Mesodermal cell (in vitro differentiated cells): ENCODE data around the gene VRK3.
A peak's percentile ranks its signal among the peaks of the same experiment; 100 is the strongest.

Experiments
- H3K27ac ChIP-seq: 2 replicates; pipeline ENCODE4 v1.7.0; 2013; ENCODE audit warnings: mild to moderate bottlenecking, low read depth, low read length, moderate library complexity; ENCODE audit not compliant: severe bottlenecking
- H3K36me3 ChIP-seq: 2 replicates; pipeline ENCODE4 v1.7.1; 2013; ENCODE audit warnings: mild to moderate bottlenecking, low read length, moderate library complexity; ENCODE audit not compliant: control insufficient read depth, insufficient read depth
- H3K4me1 ChIP-seq: one replicate; pipeline ENCODE4 v1.7.1; 2013; ENCODE audit warnings: mild to moderate bottlenecking, low read length; ENCODE audit not compliant: insufficient read depth, control insufficient read depth, poor library complexity, severe bottlenecking
- H3K4me3 ChIP-seq: 2 replicates; pipeline ENCODE4 v1.7.0; 2013; ENCODE audit warnings: low read length, control low read depth, mild to moderate bottlenecking; ENCODE audit not compliant: insufficient read depth, poor library complexity, severe bottlenecking; ENCODE audit errors: extremely low read depth
- H3K9me3 ChIP-seq: 2 replicates; pipeline ENCODE4 v1.7.1; 2013; ENCODE audit warnings: mild to moderate bottlenecking, low read length, moderate library complexity; ENCODE audit not compliant: control insufficient read depth
- WGBS, 2 experiments: methylation state at CpG; one replicate each; pipeline ENCODE4 v1.1.5; 2013; ENCODE audit warnings: missing lambda C conversion rate in 2 of 2; ENCODE audit not compliant: insufficient coverage in 2 of 2; 5-methylcytosine and 5-hydroxymethylcytosine counted together

Gene VRK3

GRCh38 chr19:50003810-50004419 lies 21.3 kb downstream of the VRK3 start:
- no peak overlapping the region for H3K4me3 ChIP-seq
- peaks cover 8% of the 10 kb centered on the region for H3K4me1 ChIP-seq
- WGBS, 2 experiments: 95% methylated on average over 8 to 9 of the region's 11 CpGs
- no peaks in the 10 kb centered on the region for H3K9me3 ChIP-seq
- peaks cover 72% of the 10 kb centered on the region for H3K36me3 ChIP-seq
- peak overlapping the region; percentile 74 for H3K27ac ChIP-seq

GRCh38 chr19:50003254-50003788 lies 21.9 kb downstream of the VRK3 start:
- no peak overlapping the region for H3K27ac ChIP-seq
- H3K4me3 ChIP-seq: no peak overlapping the region
- 94 to 96% methylated on average over 16 to 17 of the region's 17 CpGs for WGBS, 2 experiments
- H3K9me3 ChIP-seq: no peaks in the 10 kb centered on the region
- peaks cover 8% of the 10 kb centered on the region for H3K4me1 ChIP-seq
- H3K36me3 ChIP-seq: peaks cover 77% of the 10 kb centered on the region

DNA sequence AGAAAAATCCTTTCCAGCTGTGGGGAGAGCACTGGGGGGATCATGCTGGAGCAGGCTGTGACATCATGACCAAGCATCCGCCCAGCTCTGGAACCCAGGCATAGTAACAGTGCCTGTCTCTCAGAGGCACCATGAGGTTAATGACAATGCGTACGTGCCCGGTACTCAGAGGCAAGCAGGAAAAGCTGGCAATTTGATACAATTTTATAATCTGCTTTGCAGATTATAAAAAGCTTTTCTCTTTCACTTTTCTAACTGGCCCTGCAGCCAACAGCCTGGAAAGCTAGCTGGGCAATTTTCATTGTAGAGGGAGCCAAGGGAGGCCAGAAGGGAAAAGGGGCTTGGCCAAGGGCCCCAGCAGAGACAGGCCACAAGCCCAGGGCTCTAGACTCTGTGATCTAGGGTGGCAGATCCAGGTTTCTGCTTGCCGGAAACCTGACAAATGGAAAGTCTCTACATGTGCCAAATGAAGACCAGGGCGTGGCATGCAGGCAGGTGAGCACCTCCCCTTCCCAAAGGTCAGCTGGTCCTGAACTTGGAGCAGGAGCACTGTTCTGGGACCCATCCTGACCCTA lies 22.7 kb downstream of the VRK3 start:
- no peaks in the 10 kb centered on the region for H3K9me3 ChIP-seq
- H3K4me1 ChIP-seq: peaks cover 8% of the 10 kb centered on the region
- H3K27ac ChIP-seq: no peak overlapping the region
- 84 to 92% methylated on average over 3 to 6 of the region's 6 CpGs for WGBS, 2 experiments
- peaks cover 75% of the 10 kb centered on the region for H3K36me3 ChIP-seq
- H3K4me3 ChIP-seq: no peak overlapping the region

- Histone ChIP-seq H3K27ac (no peak overlapping the region), H3K9me3 (no peaks in the 10 kb centered on the region), H3K4me1 (peaks cover 8% of the 10 kb centered on the region), H3K4me3 (no peak overlapping the region), H3K36me3 (peaks cover 75% of the 10 kb centered on the region)
- 94 to 100% methylated on average over 7 of the region's 8 CpGs for WGBS, 2 experiments
Observed at GRCh38 chr19:50001775-50002174, 23.4 kb downstream of the VRK3 start.

- 93 to 98% methylated on average over 14 to 16 of the region's 16 CpGs for WGBS, 2 experiments
- H3K9me3 ChIP-seq: no peaks in the 10 kb centered on the region
- peaks cover 8% of the 10 kb centered on the region for H3K4me1 ChIP-seq
- H3K4me3 ChIP-seq: no peak overlapping the region
- H3K27ac ChIP-seq: no peak overlapping the region
- peaks cover 72% of the 10 kb centered on the region for H3K36me3 ChIP-seq
Observed at GRCh38 chr19:50000841-50001557, 24.2 kb downstream of the VRK3 start.

GRCh38 chr19:50000038-50000840 lies 24.9 kb downstream of the VRK3 start:
- H3K36me3 ChIP-seq: peaks cover 71% of the 10 kb centered on the region
- H3K4me3 ChIP-seq: no peak overlapping the region
- H3K9me3 ChIP-seq: no peaks in the 10 kb centered on the region
- peaks cover 8% of the 10 kb centered on the region for H3K4me1 ChIP-seq
- H3K27ac ChIP-seq: no peak overlapping the region
- WGBS, 2 experiments: 89 to 93% methylated on average over 17 to 18 of the region's 20 CpGs

DNA sequence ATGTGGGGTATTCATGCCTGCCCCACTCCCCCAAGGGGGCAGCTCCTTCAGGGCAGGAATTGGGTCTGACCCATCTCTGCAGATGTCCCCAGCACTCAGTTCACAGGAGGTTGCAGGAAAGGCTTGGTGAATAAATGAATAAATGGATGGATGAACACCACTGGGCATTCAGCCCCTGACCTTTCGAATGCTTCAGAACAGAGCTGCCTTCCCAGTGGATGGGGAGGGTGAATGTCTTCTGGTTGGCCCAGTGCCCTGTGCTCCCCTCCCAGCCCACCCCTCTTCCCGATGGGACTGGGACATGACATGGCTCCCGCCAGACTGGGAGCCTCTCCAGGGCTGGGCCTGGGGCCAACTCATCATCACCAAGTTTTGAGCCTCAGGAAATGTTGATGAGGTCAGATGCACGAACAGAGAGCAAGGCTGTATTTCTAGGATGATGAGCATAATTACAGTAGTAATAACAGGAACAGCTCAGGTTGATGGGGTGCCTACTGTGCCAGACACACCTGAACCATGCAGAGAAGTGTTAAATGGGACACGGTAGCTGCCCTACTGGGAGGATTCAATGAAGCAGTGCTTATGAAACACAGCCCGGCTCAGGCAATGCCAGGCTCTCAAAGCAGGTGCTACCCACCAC lies 25.7 kb downstream of the VRK3 start:
- Histone ChIP-seq H3K9me3 (no peaks in the 10 kb centered on the region), H3K27ac (no peak overlapping the region), H3K36me3 (peaks cover 71% of the 10 kb centered on the region), H3K4me3 (no peak overlapping the region), H3K4me1 (peaks cover 5% of the 10 kb centered on the region)
- 88 to 100% methylated on average over 3 to 5 of the region's 6 CpGs for WGBS, 2 experiments

DNA sequence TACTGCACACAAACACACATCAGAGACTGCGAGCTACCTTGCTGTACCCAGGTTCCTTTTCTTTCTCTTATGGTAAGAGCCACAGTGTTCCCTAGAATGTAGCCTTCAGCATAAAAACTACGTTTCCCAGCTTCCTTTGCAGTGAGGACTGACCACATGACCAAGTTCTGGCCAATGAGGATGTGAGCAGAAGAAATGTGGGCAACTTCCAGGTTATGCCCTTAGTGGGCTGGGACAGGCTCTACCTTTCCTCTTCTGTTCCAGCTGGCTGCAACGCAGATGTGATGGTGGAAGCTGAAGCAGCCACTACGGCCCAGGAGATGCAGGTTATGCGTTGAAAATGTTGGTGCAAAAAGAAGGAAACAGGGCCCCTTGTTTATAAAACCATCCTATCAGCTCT lies 27.5 kb downstream of the VRK3 start:
- Histone ChIP-seq H3K9me3 (no peaks in the 10 kb centered on the region), H3K36me3 (peaks cover 75% of the 10 kb centered on the region), H3K4me3 (no peak overlapping the region), H3K4me1 (no peaks in the 10 kb centered on the region), H3K27ac (no peak overlapping the region)
- WGBS, 2 experiments: 84 to 86% methylated on average over 2 to 3 of the region's 5 CpGs

DNA sequence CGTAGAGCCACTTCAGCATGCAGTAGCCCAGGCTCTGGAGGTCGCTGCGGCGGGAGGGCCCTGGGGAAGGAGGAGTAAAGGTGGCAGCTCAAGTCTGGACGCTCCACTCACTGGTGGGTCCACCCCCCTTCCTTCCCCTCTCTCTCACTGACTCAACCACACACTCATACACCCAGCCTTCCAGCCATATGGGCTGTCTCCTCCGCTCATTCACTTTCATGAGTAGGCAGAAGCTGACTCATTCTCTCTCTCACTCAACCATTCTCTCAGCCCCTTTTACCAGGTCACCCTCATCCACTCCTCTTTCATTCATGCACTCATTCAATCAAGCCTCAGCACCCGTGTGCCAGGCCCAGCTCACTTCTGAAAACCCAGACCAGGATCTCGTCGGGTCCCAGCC lies 36.7 kb downstream of the VRK3 start:
- WGBS, 2 experiments: 85 to 86% methylated on average over 5 to 6 of the region's 9 CpGs
- H3K4me3 ChIP-seq: no peak overlapping the region

DNA sequence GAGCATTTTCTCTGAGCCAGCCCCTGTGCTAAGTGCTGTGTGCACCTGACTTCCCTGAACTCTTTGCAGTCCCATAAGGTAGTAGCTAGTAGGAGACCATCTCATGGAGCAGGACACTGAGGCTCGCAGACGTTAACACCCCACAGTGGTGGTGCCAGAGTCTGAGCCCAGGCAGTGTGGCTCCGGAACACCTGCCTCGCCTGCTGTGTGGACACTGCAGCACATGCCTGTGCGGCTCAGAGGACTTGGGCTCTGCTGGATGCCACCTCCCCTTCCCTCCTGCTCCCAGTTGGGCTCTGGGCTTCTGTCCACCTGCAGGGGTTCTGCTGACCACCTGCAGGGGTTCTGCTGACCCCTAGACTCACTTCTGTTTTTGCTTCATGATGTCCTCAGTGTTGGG lies 37.2 kb downstream of the VRK3 start:
- no peak overlapping the region for H3K4me3 ChIP-seq
- H3K27ac ChIP-seq: no peak overlapping the region
- no peaks in the 10 kb centered on the region for H3K9me3 ChIP-seq
- no peaks in the 10 kb centered on the region for H3K4me1 ChIP-seq
- WGBS, 2 experiments: 90 to 97% methylated on average over 5 of the region's 5 CpGs
- peaks cover 24% of the 10 kb centered on the region for H3K36me3 ChIP-seq

More for the DNA sequence above, 36.7 kb downstream of the VRK3 start:
- Histone ChIP-seq H3K4me1 (no peaks in the 10 kb centered on the region), H3K27ac (no peak overlapping the region), H3K9me3 (no peaks in the 10 kb centered on the region), H3K36me3 (peaks cover 28% of the 10 kb centered on the region)
